Measurements from ENCODE around the gene FBRSL1.
A peak's percentile ranks its signal among the peaks of the same experiment; 100 is the strongest.

Gene FBRSL1

DNA sequence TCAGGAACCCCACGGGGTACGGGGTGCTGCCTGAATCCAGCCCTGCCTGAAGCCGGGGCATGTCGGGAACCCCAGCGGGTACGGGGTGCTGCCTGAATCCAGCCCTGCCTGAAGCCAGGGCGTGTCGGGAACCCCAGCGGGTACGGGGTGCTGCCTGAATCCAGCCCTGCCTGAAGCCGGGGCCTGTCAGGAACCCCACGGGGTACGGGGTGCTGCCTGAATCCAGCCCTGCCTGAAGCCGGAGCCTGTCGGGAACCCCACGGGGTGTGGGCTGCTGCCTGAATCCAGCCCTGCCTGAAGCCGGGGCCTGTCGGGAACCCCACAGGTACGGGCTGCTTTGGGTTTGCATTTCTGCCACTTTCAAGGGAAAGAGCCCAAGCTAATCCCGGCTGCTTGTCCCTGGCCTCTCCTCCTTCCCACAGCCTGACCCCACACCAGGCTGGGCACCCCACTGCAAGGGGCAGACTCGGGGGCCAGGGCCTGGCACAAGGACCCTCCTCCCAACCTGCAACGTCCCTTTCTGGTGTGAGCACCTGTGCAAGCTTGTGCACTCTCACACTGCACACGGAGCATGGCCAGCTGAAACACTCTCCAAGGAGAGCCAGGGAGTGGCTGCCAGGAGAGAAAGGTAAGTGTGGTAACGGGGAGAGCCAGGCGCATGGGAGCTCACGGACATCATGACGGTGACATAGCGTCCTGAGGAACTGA is 5.6 kb upstream of the FBRSL1 start:
- DNase-seq: no peak

DNA sequence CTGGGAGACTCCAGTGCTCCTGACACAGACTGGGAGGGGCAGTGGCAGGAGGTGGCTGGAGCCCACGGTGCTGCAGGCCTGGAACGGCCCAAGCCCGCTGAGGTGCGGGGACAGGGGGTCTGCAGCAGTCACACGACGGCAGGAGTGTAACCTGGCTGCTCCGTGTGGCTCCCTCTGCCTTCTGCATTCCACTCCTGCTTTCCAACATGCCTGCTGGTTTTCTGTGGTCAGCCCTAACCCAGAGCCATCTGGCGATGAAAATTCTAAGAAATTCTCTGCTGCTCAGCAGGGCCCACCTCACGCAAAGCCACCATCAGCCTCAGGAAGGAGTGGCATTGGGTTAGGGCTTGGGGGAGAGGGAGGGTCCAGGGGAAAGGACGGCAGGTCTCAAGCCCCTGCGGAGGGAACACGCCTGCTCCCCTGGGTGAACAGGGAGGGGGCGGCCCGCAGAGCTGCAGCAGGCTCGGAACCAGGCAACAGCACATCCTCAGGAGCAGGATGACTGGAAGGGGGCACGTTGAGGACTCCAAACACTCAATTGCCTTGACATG is 5.0 kb upstream of the FBRSL1 start:
- no peak for DNase-seq

DNA sequence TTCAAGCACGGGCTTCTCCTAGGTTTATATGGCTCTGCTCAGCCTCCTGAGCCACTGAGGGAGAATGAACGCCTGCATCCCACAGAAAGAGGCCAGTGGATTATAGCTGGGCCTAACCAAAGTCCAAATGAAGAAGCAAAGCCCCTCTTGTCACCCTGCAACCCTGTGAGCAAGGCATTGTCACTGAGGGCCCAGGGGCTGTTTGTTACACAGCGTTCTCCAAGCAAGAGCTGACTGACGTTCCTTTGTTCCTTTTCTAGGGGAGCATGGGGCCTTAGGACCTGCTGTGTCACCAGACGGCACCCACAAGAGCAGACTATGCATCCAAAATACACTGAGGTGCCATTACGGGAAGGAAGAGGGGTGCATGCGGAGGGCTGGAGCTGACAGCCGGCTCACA is 4.3 kb upstream of the FBRSL1 start:
- no peak for DNase-seq

DNA sequence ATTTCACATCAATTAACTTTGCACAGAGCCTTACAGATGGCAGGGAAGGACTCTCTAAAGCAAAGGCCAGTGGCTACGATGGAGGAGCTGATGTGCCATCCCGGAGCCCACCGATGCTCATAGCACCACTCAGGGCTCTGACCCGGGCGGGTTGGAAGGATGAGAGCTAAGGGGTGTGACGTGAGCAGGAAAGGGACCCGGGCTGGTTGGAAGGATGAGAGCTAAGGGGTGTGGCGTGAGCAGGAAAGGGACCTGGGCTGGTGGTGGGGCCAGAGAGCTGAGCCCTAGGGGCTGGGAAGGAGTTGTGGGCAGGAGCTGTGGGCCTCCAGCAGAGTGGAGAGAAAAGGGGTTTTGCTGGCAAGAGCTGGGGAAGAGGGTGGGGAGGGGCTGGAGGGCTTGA is 3.8 kb upstream of the FBRSL1 start:
- DNase-seq: no peak

DNA sequence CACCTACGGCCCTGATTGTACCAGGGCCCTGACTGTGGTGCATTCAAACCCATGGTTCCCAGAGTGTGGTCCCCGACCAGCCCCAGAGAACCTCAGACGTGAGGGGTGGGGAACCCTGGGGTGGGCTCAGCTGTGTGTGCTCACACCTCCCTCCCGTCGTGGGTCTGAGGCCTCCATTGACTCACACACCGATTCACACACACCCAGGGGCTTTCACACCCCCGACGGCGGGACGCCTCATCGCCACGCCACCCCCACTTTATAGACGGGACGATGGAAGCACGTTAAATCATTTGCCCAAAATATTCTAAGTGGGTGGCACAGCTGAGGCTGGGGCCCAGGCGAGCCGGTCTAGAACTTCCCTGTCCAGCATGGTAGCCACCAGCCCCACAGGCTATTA is 3.4 kb upstream of the FBRSL1 start:
- no peak for DNase-seq

DNA sequence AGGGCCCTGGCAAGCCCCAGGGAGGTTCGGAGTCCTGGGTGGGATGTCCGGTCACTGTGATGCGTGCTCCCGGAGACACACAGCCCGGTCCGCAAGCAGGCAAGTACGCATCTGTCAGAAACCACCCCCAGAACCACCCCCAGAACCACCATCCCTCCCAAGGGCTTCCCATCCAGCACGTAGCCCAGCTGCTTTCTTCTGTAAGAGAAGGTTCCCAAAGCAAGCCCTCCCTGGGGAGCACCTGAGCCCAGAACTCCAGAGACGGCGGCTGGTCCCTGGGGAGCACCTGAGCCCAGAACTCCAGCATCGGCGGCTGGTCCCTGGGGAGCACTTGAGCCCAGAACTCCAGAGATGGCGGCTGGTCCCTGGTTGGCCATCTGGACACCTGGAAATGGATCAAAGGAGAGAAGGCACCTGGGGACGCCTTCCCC is 2.6 kb upstream of the FBRSL1 start:
- no peak for DNase-seq

DNA sequence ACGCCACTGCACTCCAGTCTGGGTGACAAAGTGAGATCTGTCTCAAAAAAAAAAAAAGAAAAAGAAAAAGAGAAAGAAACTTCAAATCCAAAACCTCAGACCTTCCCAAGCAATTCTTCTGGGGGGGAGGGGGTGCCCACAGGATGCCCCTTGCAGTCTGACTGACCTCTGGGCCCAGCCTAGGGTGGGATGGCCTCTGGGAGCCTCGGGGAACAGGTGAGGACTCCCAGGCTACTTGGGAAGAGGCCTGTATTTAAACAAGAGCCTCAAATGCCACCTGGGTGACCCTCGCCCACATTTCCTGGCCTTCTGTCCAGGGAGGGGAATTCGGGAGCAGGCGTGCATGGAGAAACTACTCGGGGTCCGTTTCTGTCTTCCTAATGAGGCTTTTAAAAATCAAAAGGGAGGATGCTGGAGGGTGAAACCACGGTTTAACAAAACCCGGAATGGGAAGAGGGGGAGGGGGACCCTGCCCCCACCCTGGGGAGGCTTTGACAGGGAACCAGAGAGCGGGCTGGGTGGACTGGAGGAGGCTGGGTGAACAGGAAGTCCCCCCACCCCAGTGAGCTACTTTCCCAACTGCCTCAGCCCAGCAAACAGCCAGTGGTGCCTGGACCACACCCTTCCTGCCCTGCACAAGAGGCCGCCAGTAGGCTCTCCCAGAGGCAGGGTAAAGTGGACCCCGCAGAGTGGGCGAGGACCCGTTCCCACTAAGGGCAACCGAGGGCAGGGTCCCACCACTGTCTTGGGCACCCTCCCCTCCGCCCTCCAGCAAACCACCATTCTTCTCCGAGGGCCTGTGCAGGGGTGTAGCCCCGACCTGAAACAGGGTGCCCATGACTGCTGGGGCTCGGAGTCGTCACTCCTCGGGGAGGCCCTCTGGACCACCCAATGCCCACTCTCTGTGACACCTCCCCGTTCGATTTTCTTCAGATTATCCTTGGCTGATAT is 1.5 kb upstream of the FBRSL1 start:
- peak in 2 of 5 donors; percentile 18 to 79 for DNase-seq

DNA sequence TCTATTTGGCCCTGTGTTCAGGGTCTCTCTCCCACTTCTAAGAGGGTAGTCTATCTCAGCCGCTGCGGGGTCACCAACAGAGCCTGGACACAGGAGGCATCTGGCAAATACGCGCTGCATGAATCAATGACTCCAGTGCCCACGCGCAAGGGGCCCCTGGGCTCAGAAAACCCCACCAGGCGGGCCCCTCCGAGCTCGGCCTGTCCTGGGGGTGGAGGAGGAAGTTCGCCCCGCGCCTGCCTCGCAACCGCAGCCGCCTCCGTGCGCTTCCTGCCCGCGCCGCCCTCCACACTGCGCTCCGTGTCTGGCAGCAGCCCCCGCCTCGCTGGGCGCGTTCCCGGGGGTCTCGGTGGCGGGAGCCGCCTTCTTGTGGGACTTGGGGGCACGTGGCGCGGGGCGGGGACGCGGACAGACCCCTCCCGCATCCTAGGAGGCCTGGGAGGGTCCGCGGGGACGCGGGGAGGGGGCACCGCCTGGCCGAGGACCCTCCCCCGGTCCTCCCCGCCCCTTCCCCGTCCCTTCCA is 811 bp upstream of the FBRSL1 start:
- DNase-seq: peak; percentile 52 to 73 (median 54)

DNA sequence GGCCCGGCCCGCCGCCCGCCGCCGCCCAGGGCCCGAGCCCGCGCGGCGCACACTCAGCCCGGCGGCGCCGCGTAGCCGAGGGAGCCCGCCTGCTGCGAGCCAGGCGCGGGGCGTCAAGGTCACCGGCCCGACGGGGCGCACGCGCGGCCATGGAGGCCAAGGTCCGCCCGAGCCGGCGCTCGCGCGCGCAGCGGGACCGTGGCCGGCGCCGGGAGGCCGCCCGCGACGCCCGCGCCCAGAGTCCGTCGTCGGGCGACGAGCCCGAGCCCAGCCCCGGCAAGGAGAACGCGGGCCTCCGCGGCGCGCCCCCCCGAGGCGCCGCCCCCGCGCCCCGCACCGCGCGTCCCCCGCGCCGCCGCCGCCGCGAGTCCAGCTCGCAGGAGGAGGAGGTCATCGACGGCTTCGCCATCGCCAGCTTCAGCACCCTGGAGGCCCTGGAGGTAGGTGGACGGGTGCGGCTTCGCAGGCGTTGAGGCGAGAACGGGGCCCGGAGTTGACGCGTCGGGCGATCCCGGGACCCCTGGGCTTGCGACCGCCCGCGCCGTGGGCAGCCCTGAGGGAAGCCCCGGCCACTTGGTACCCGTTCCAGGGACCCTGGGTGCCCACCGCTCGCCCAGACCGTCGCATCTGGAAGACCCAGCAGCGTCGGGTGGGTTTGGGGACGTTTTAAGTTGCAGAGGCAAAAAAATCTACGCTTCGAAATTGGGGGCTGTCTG is 629 bp downstream of the FBRSL1 start:
- DNase-seq: peak in 1 of 5 donors; percentile 32

DNA sequence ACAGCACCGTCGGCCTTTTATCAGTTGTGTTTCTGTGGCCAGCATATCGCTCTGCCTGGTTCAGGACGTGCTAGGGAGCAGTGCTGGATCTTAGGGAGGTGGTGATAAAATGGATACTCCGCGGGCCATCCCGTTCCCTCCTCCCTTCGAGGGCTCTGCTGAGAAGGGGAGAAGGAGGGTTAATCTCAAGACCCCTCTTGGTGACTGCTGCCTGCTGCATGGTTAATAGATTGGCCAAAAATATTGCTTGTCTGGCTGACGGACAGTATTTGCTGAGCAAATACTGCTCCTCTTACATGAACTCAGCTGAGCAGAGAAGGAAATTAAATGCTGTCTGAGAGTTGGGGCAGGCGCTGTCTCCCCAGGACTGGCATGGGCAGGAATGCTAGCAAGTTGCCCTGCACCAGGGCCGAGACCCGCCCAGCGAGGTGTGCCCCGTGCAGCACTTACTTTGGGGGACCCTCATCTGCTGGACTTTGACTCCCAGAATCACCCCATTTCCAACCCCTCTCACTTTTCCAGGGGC is 1.2 kb downstream of the FBRSL1 start:
- no peak for DNase-seq

DNA sequence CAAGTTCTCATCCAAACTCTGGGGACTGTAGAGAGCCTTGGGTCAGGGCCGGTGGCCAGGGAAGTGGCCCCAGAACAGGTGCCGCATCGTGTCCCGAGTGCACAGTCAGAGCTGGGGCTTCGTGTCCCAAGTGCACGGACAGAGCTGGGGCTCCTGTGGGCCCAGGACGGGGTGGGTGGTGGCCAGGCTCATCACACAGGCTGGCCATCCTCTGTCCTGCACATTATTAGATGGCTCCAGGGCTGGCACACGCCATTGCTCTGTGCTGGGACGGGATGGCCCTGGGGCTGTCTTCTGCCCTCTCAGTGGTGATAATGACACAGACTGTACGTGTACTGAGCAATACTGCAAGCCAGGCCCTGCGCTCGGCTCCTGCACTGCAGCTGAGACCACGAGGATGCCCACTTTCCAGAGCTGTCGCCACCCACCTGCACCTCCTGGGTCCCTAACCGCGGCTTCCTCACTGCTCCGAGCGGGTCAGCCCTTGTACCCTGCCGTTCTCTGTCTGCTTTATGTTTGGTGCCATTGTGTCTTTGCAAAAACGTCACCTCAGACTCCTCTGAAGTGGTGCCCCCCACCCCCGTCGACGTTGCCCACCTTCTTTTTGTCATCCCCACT is 1.9 kb downstream of the FBRSL1 start:
- DNase-seq: no peak

DNA sequence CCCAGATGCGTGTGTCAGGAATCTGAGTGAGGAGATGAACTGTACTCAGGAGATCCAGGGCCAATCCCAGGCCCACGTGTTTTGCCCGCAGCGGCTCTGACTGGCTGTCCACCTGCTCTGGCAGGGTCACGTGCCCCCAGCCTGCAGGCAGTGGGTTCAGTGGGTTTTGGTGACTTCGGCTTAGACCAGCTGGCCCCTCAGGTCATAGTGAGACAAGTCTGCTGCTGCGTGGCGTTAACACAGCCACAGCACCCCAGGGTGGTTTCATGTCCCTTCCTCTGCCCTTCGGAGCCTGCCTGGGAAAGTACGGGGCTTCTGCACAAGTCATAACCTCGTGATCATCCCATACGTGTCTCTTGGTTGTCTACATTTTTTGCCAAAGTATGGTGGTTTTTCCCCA is 2.6 kb downstream of the FBRSL1 start:
- DNase-seq: no peak

DNA sequence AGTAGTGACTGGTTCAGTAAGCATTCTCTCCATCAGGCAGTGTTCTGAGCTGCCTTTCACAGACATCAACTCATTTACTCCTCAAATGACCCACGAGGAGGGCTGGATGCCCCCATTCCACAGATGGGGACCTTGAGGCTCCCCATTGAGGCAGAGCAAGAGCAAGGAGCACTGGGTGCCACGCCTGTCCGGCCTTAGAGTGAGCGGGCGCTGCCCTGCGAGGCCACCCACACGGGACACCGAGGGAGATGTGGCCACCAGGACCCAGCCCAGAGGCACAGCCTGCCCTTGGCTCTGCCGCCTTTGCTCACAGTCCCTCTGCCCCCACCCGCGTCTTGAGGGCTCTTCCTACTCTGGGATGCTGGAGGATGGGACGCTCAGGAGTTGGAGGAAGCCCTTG is 3.0 kb downstream of the FBRSL1 start:
- DNase-seq: no peak

DNA sequence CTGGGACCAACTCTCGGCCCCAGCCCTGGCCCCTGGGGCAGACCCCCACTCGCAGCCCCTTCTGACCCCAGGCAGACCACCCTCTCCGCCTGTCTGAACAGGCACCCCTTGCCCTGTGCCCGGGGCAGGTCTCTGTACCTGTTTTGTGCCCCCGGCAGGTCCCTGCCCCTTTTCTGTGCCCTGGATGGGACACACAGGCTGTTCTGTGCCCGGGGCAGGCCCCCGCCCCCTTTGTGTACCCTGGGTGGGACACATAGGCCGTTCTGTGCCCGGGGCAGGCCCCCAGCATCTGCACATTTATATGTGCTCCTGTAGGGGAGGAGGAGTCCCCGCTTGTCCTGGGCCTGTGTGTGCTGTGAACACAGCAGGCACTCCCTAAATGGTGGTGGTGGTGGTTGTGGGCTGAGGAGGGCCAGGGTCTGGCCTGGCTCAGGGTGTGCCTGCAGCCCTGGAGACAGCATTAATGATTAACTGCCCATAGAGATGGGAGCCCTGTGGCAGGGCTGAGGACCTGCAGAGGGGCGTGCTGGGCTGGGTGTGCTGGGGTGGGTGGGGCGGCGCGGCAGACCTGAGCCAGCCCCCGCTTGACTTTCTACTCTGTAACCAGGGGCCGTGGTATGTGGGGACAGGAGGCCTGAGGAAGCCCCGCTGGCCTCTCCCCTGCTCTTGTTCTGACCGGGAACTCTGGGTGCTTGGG is 3.7 kb downstream of the FBRSL1 start:
- DNase-seq: no peak

DNA sequence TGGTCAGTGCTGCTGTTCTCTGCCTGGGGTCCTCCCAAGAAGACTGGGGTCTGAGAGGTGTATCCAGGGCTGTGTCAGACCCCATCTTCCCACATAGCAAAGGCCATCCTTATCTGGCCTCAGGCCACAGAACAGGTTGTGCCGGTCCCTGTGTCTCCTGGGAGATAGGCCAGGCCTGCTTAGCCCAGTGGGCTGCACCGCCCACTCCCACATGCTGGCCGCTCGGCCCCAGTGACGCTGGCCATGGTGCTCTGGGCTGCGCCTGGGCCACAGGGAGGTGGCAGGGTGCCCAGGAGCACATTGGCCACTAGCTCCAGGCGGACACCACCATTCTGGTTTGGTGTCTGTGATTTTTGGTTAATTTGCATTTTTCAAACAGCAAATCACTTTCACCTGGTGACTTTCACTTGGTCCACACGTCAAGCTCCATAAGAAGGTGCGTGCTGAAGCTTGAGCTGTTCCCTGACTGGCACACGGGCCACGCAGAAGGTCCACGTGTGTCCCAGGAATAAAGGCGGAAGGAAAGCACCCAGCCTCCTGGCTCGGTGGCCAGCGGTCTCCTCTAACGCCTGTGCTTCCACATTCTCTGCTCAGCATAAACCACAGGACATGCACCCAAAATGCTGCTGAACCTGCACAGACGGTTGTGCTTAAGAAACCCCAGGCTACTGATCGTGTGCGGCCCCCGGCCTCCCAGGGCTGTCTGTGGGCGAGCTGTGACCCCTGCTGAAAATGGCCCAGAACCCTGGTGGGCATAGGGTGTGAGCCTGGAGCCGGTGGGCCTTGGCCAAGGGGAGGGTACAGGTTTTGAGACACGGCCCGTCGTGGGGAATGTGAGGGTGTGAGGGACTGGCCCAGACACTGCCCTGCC is 4.6 kb downstream of the FBRSL1 start:
- no peak for DNase-seq

DNA sequence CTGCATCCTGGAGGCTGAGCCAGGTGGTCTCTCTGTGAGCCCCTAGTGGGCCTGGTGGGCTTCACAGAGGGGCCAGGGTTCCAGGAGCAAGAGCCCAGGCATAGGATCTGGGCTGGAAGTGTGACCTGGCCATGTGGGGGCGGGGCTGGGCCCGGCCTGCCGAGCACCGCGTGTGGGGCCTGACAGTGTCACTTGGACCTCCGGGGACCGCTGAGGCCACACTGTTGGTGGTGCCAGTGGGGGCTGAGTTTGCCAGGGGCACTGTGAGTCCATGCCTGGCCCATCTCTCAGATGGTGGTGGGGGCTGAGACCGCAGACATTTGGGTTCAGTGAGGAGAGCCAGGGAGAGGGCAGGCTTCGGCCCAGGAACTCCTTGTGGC is 5.2 kb downstream of the FBRSL1 start:
- DNase-seq: no peak

DNA sequence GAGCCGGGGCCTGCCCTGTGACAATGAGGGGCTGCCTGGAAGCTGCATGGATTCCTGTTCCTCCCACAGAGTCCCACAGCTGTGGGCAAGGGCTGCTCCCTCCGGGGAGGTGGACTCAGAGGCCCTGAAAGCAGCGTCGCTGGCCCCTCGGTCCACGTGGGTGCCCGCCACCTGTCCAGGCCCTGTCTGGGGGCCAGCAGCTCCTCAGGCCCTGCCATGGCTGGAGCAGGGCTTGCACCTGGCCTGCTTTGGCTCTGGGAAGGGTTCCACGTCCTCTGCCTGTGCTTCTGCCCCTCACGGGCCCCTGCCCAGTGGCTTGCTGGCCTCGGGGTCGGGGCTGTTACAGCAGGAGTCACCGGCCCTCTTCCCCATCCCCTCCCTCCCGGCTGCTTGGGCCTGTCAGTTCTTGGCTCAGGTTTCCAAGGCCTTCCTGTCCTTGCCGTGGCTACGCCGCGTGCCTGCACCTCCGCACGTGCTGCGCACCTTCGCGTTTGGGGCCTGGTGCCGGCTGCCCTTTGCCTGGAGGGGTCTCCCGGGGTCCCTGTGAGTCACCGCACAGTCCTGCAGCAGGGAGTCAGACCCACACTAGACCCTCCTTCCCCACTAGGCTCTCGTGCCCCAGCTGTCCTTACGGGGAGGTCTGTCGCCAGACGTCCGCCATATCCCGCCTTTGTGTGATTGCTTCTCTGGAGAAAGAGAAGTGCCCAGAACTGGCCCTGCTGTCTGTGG is 5.8 kb downstream of the FBRSL1 start:
- DNase-seq: no peak

DNA sequence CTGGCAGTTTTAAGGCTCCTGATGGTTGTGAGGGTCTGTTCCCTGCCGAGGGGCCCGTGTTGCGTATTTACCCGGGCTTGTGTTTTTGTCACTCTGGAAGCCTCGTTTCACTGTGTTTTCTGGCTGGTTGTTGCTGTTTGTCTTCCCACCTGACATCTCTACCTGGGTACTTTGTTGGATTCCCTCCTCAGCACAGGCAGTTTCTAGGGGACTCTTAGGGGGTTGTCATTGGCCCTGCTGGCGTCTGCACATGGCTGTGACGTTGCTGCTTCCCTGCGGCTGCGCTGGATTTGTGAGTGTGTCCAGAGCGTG is 6.4 kb downstream of the FBRSL1 start:
- DNase-seq: no peak

DNA sequence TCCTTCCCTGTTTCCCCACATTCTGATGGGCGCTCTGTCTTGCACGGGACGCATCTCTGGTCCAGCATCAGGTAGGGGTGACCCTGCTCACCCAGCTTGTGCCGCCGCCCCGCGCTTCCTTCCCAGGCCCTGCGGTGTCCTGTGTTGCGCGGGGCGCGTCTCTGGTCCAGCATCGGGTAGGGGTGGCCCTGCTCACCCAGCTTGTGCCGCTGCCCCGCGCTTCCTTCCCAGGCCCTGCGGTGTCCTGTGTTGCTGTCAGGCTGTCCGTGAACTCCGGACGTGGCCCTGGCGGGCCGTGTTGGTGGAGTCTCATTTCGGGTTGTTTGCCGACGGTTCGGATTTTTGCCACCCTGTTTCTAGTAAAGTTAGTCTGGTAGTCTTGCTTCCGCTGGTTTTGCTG is 6.8 kb downstream of the FBRSL1 start:
- no peak for DNase-seq
